HUES48 (cell line): ENCODE data around the gene P2RX4.
"Not testable (repeated sequence)": the region's sequence is repeated elsewhere in the genome, so short reads cannot be mapped to it uniquely, and the experiment has no call there.

Experiments
- H3K27ac ChIP-seq: one replicate; pipeline ENCODE4 v1.7.0; 2013; ENCODE audit warnings: low read depth, low read length, inconsistent platforms
- H3K27me3 ChIP-seq: 2 replicates; pipeline ENCODE4 v1.6.1; 2013; ENCODE audit warnings: mild to moderate bottlenecking, low read length; ENCODE audit not compliant: control insufficient read depth, insufficient read depth
- H3K36me3 ChIP-seq: 2 replicates; pipeline ENCODE4 v1.6.1; 2013; ENCODE audit warnings: low read length; ENCODE audit not compliant: control insufficient read depth, insufficient read depth
- H3K4me1 ChIP-seq: 2 replicates; pipeline ENCODE4 v1.6.1; 2013; ENCODE audit warnings: mild to moderate bottlenecking, low read length; ENCODE audit not compliant: control insufficient read depth, insufficient read depth
- H3K4me3 ChIP-seq: 2 replicates; pipeline ENCODE4 v1.5.1; 2013; ENCODE audit warnings: mild to moderate bottlenecking, low read depth, low read length
- H3K9ac ChIP-seq: 2 replicates; pipeline ENCODE4 v1.6.1; 2013; ENCODE audit warnings: mild to moderate bottlenecking, low read depth, low read length, moderate library complexity
- H3K9me3 ChIP-seq: 2 replicates; pipeline ENCODE4 v1.6.1; 2013; ENCODE audit warnings: low read length; ENCODE audit not compliant: control insufficient read depth, insufficient read depth

The P2RX4 gene

GRCh38 chr12:121189619-121190155 lies 20.2 kb upstream of the P2RX4 start:
- Histone ChIP-seq H3K9ac (no peak overlapping the region), H3K9me3 (no peaks in the 10 kb centered on the region), H3K4me1 (no peaks in the 10 kb centered on the region), H3K27ac (no peak overlapping the region), H3K27me3 (no peaks in the 10 kb centered on the region), H3K36me3 (no peaks in the 10 kb centered on the region), H3K4me3 (no peak overlapping the region)

- no peaks in the 10 kb centered on the region for H3K9me3 ChIP-seq
- no peak overlapping the region for H3K9ac ChIP-seq
- H3K27me3 ChIP-seq = no peaks in the 10 kb centered on the region
- H3K27ac ChIP-seq = peak overlapping the region; percentile 9
- no peaks in the 10 kb centered on the region for H3K36me3 ChIP-seq
- H3K4me3 ChIP-seq = no peak overlapping the region
- H3K4me1 ChIP-seq = no peaks in the 10 kb centered on the region
Measured at GRCh38 chr12:121190523-121191031, 19.4 kb upstream of the P2RX4 start.

- Histone ChIP-seq H3K9ac (no peak overlapping the region), H3K4me1 (no peaks in the 10 kb centered on the region), H3K27ac (peak overlapping the region; percentile 9), H3K27me3 (no peaks in the 10 kb centered on the region), H3K4me3 (no peak overlapping the region), H3K36me3 (no peaks in the 10 kb centered on the region), H3K9me3 (no peaks in the 10 kb centered on the region)
Measured at GRCh38 chr12:121191151-121191550, 18.8 kb upstream of the P2RX4 start.

- H3K9me3 ChIP-seq = no peaks in the 10 kb centered on the region
- H3K4me3 ChIP-seq = no peak overlapping the region
- H3K27me3 ChIP-seq = no peaks in the 10 kb centered on the region
- no peak overlapping the region for H3K9ac ChIP-seq
- no peaks in the 10 kb centered on the region for H3K36me3 ChIP-seq
- no peak overlapping the region for H3K27ac ChIP-seq
- H3K4me1 ChIP-seq = no peaks in the 10 kb centered on the region
Measured at GRCh38 chr12:121196902-121197301, 13.0 kb upstream of the P2RX4 start.

- Histone ChIP-seq H3K4me1 (no peaks in the 10 kb centered on the region), H3K9ac (no peak overlapping the region), H3K27ac (no peak overlapping the region), H3K4me3 (no peak overlapping the region), H3K9me3 (no peaks in the 10 kb centered on the region), H3K27me3 (no peaks in the 10 kb centered on the region), H3K36me3 (no peaks in the 10 kb centered on the region)
Measured at GRCh38 chr12:121198949-121199348, 11.0 kb upstream of the P2RX4 start.

- not testable (repeated sequence) for H3K4me3 ChIP-seq, H3K9ac ChIP-seq, H3K4me1 ChIP-seq, H3K27me3 ChIP-seq, H3K36me3 ChIP-seq, H3K27ac ChIP-seq, H3K9me3 ChIP-seq
Measured at GRCh38 chr12:121201140-121201539, 8.8 kb upstream of the P2RX4 start.

- H3K27me3 ChIP-seq = no peaks in the 10 kb centered on the region
- no peaks in the 10 kb centered on the region for H3K36me3 ChIP-seq
- H3K4me3 ChIP-seq = no peak overlapping the region
- no peak overlapping the region for H3K9ac ChIP-seq
- H3K27ac ChIP-seq = no peak overlapping the region
- H3K9me3 ChIP-seq = no peaks in the 10 kb centered on the region
- no peaks in the 10 kb centered on the region for H3K4me1 ChIP-seq
Measured at GRCh38 chr12:121202407-121203355, 7.2 kb upstream of the P2RX4 start.

- Histone ChIP-seq H3K27ac (no peak overlapping the region), H3K36me3 (no peaks in the 10 kb centered on the region)
Measured at GRCh38 chr12:121203482-121203881, 6.4 kb upstream of the P2RX4 start.

GRCh38 chr12:121205491-121205890 lies 4.4 kb upstream of the P2RX4 start:
- Histone ChIP-seq H3K4me1 (no peaks in the 10 kb centered on the region), H3K9ac (no peak overlapping the region), H3K9me3 (no peaks in the 10 kb centered on the region), H3K27ac (no peak overlapping the region), H3K4me3 (no peak overlapping the region), H3K27me3 (no peaks in the 10 kb centered on the region), H3K36me3 (no peaks in the 10 kb centered on the region)

More at GRCh38 chr12:121203482-121203881, 6.4 kb upstream of the P2RX4 start:
- no peaks in the 10 kb centered on the region for H3K4me1 ChIP-seq
- no peaks in the 10 kb centered on the region for H3K27me3 ChIP-seq
- H3K9me3 ChIP-seq = no peaks in the 10 kb centered on the region
- H3K9ac ChIP-seq = no peak overlapping the region
- H3K4me3 ChIP-seq = no peak overlapping the region

GRCh38 chr12:121208571-121208970 lies 1.4 kb upstream of the P2RX4 start:
- not testable (repeated sequence) for H3K27ac ChIP-seq, H3K4me1 ChIP-seq, H3K9me3 ChIP-seq, H3K4me3 ChIP-seq, H3K36me3 ChIP-seq, H3K27me3 ChIP-seq, H3K9ac ChIP-seq

- H3K36me3 ChIP-seq = no peaks in the 10 kb centered on the region
- H3K4me3 ChIP-seq = peak overlapping the region; percentile 74; the same call in 1 of the 2 replicates
- H3K9me3 ChIP-seq = no peaks in the 10 kb centered on the region
- H3K4me1 ChIP-seq = no peaks in the 10 kb centered on the region
- H3K27ac ChIP-seq = no peak overlapping the region
- H3K9ac ChIP-seq = no peak overlapping the region
- no peaks in the 10 kb centered on the region for H3K27me3 ChIP-seq
Measured at GRCh38 chr12:121209221-121209620, 708 bp upstream of the P2RX4 start.
